Stomach smooth muscle (tissue), 2 donors: ENCODE data around the gene OR1J4.

Source experiments
- H3K27ac ChIP-seq: one replicate; pipeline ENCODE4 v1.7.0; 2013; ENCODE audit warnings: mild to moderate bottlenecking, low read length, inconsistent platforms
- H3K27me3 ChIP-seq, 2 donors: one replicate each; pipeline ENCODE4 v1.7.0; 2013; ENCODE audit warnings: low read length in 2 of 2; ENCODE audit not compliant: insufficient read depth in 2 of 2, control insufficient read depth in 1 of 2
- H3K36me3 ChIP-seq, 2 donors: one replicate each; pipeline ENCODE4 v1.7.0; 2013; ENCODE audit warnings: low read length in 2 of 2; ENCODE audit not compliant: control insufficient read depth in 2 of 2, insufficient read depth in 2 of 2
- H3K4me1 ChIP-seq: one replicate; pipeline ENCODE4 v1.7.0; 2013; ENCODE audit warnings: low read length; ENCODE audit not compliant: control insufficient read depth, insufficient read depth
- H3K4me3 ChIP-seq, 2 donors: one replicate each; pipeline ENCODE4 v1.7.0; 2013; ENCODE audit warnings: low read length in 2 of 2
- H3K9ac ChIP-seq, 2 donors: one replicate each; pipeline ENCODE4 v1.7.0; 2013; ENCODE audit warnings: low read length in 2 of 2, mild to moderate bottlenecking in 1 of 2
- H3K9me3 ChIP-seq, 2 donors: one replicate each; pipeline ENCODE4 v1.7.0; 2013; ENCODE audit warnings: low read length in 2 of 2; ENCODE audit not compliant: control insufficient read depth in 2 of 2
- donor health status: healthy.
- donor health status: Pancreatic carcinoma.

OR1J4 gene

DNA sequence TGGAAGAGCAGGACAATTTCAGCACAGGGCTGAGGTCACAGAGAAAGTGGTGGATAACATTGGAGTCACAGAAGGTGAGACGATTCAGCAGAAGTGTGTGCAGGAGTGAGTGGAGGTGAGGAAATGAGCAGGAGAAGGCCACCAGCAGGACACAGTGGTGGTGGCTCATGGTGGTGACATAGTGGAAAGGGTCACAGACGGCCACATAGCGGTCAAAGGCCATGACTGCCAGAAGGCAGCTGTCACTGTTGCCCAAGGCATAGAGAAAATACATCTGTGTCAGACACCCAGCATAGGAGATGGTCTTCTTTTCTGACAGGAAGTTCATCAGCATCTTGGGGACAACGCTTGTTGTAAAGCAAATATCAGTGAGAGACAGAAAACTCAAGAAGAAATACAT is 49.0 kb downstream of the OR1J4 start:
- H3K4me1 ChIP-seq = no peaks in the 10 kb centered on the region
- H3K4me3 ChIP-seq = no peak overlapping the region
- H3K27me3 ChIP-seq = peaks cover 0 to 3% of the 10 kb centered on the region in 2 donors
- no peak overlapping the region for H3K9ac ChIP-seq
- no peak overlapping the region for H3K27ac ChIP-seq
- H3K36me3 ChIP-seq = no peaks in the 10 kb centered on the region
- peaks cover 3 to 13% of the 10 kb centered on the region in 2 donors for H3K9me3 ChIP-seq
